Panc1 (cell line): ENCODE data around the gene FAM90A26.
"Not testable (repeated sequence)": the region's sequence is repeated elsewhere in the genome, so short reads cannot be mapped to it uniquely, and the experiment has no call there.

Source experiments
- CTCF ChIP-seq: fragments of 450-650 bp; IDR thresholded peaks from 2 replicates; pipeline ENCODE4 v1.5.1; 2017; ENCODE audit warnings: mild to moderate bottlenecking
- POLR2AphosphoS5 ChIP-seq: IDR thresholded peaks from 2 replicates; pipeline ENCODE4 v1.6.1; 2012; ENCODE audit warnings: mild to moderate bottlenecking, low read depth, low read length, moderate library complexity
- REST ChIP-seq, 2 experiments: IDR thresholded peaks; 2 replicates each; pipeline ENCODE4 v1.6.1; 2011 to 2012; ENCODE audit warnings: low read depth in 2 of 2, control low read depth in 1 of 2, low read length in 1 of 2, mild to moderate bottlenecking in 1 of 2, moderate library complexity in 1 of 2; ENCODE audit not compliant: insufficient read depth in 1 of 2
- SIN3A ChIP-seq: IDR thresholded peaks from 2 replicates; pipeline ENCODE4 v1.6.1; 2012; ENCODE audit warnings: low read depth, mild to moderate bottlenecking, low read length, moderate library complexity, borderline replicate concordance; ENCODE audit not compliant: insufficient read depth
- TCF7L2 ChIP-seq: IDR thresholded peaks from 2 replicates; pipeline ENCODE4 v1.6.1; 2011; ENCODE audit warnings: mild to moderate bottlenecking, low read depth, low read length, inconsistent platforms

GRCh38 chr4:9132849-9133248 lies 37.4 kb upstream of the FAM90A26 start:
- TF ChIP-seq CTCF; TCF7L2; POLR2AphosphoS5; REST (IDR thresholded peaks at IDR 0.05; ENCODE audit: insufficient read depth in 1 of 2, low read depth in 2 of 2, low read length in 1 of 2); SIN3A: not testable (repeated sequence)
